Forelimb muscle (tissue), 1 donor: ENCODE results near the gene AVPR2. TPM values are rescaled to one million over a fixed set of nuclear protein-coding genes. Genes with fewer than 3 reads are reported as not detected.

ENCODE experiments used
- DNase-seq: peaks from one replicate; pipeline ENCODE4 v3.0.0-alpha.2; 2013; ENCODE audit warnings: low read depth
- polyA plus RNA-seq: library from polyadenylated mRNA; unstranded; fragments of 120-200 nt; gene quantifications from one replicate; pipeline ENCODE4 v1.2.1, GENCODE V29; 2013; ENCODE audit not compliant: insufficient read length

AVPR2 gene
- polyA plus RNA-seq, 1 donor, result 1.1 TPM

- DNase-seq, result no peak
Observed at GRCh38 chrX:153951683-153952372, 47.4 kb downstream of the AVPR2 start.

GRCh38 chrX:153952373-153953026 lies 48.0 kb downstream of the AVPR2 start:
- no peak for DNase-seq

GRCh38 chrX:153953342-153953830 lies 48.9 kb downstream of the AVPR2 start:
- DNase-seq, result no peak

- DNase-seq, result no peak
Observed at GRCh38 chrX:153953892-153954557, 49.6 kb downstream of the AVPR2 start.

- no peak for DNase-seq
Observed at GRCh38 chrX:153954558-153955227, 50.2 kb downstream of the AVPR2 start.

- DNase-seq, result no peak
Observed at GRCh38 chrX:153955228-153955732, 50.8 kb downstream of the AVPR2 start.

GRCh38 chrX:153956044-153956907 lies 51.8 kb downstream of the AVPR2 start:
- no peak for DNase-seq

Other genes starting within 250 kb of the AVPR2 start
- 6.2 TPM for gene PNCK, start 230.9 kb upstream of the AVPR2 start, polyA plus RNA-seq
- gene SLC6A8, start 216.7 kb upstream of the AVPR2 start, polyA plus RNA-seq, result 40.6 TPM
- gene BCAP31, start 180.3 kb upstream of the AVPR2 start, polyA plus RNA-seq, result 74.1 TPM
- gene ABCD1, start 179.8 kb upstream of the AVPR2 start, polyA plus RNA-seq, result 10.3 TPM
- 2.3 TPM for gene PLXNB3, start 140.4 kb upstream of the AVPR2 start, polyA plus RNA-seq
- 299 TPM for gene SRPK3, start 123.6 kb upstream of the AVPR2 start, polyA plus RNA-seq
- gene IDH3G, start 110.3 kb upstream of the AVPR2 start, polyA plus RNA-seq, result 49.6 TPM
- 115 TPM for gene SSR4, start 110.0 kb upstream of the AVPR2 start, polyA plus RNA-seq
- 2.4 TPM for gene PDZD4, start 74.1 kb upstream of the AVPR2 start, polyA plus RNA-seq
- 1.9 TPM for gene L1CAM, start 18.5 kb upstream of the AVPR2 start, polyA plus RNA-seq
- gene ARHGAP4, start 21.6 kb downstream of the AVPR2 start, polyA plus RNA-seq, result 21.5 TPM
- 75.3 TPM for gene NAA10, start 30.4 kb downstream of the AVPR2 start, polyA plus RNA-seq
- gene RENBP, start 40.0 kb downstream of the AVPR2 start, polyA plus RNA-seq, result 3.7 TPM
- 30.7 TPM for gene HCFC1, start 67.1 kb downstream of the AVPR2 start, polyA plus RNA-seq
- 2.8 TPM for gene TMEM187, start 68.1 kb downstream of the AVPR2 start, polyA plus RNA-seq
- gene IRAK1, start 115.2 kb downstream of the AVPR2 start, polyA plus RNA-seq, result 46.7 TPM
- 21.2 TPM for gene MECP2, start 193.0 kb downstream of the AVPR2 start, polyA plus RNA-seq
- not detected for gene OPN1LW, start 239.6 kb downstream of the AVPR2 start, polyA plus RNA-seq